GM19099 (cell line): ENCODE measurements around the gene UCK2.

Experiments used
- POLR2A ChIP-seq: IDR thresholded peaks from 3 replicates; pipeline ENCODE4 v1.6.1; 2011; ENCODE audit warnings: low read depth; ENCODE audit not compliant: insufficient read length; ENCODE audit errors: extremely low read depth

UCK2 gene

DNA sequence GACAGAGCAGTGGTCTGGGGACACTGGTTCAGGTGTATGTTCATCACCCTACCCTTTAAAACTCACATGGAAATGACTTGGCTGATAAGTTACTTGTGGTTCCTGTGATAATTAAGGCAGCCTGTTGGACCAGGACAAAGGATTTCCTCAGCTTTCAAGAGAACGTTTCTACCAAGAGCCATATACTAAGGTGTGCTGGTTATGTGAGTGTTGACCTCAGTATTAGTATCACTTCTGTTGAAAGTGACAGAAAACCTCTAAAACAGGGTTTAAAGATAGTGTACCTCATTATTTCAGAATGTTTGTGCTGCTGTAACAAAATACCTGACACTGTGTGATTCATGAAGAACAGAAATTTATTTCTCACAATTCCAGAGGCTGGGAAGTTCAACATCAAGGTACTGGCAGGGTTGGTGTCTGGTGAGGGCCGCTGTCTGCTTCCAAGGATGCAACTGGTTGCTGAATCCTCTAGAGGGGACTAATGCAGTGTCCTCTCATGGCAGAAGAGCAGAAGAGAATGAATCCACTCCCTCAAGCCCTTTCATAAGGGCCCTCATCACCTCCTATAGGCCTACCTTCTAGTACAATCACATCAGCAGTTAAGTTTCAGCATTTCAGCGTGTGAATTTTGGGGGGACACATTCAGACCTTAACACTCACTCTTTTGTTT lies 54.9 kb downstream of the UCK2 start:
- no peak for TF ChIP-seq POLR2A

DNA sequence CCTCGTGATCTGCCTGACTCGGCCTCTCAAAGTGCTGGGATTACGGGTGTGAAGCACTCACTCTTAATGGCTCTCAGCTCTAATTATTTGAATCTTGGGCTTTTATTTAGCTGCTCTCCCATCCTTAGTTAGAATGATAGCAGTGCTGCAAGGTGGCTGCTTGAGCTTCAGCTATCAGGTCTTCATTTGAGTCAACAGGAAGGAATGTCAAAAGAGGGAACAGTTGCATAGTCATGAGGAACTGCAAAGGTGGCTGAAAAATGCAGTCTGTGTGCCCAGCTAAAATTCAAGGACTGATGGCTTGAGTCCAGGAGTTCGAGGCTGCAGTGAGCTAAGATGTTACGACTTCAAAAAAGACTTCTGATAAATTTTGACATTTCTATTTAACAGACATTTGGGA lies 55.6 kb downstream of the UCK2 start:
- TF ChIP-seq POLR2A: no peak

DNA sequence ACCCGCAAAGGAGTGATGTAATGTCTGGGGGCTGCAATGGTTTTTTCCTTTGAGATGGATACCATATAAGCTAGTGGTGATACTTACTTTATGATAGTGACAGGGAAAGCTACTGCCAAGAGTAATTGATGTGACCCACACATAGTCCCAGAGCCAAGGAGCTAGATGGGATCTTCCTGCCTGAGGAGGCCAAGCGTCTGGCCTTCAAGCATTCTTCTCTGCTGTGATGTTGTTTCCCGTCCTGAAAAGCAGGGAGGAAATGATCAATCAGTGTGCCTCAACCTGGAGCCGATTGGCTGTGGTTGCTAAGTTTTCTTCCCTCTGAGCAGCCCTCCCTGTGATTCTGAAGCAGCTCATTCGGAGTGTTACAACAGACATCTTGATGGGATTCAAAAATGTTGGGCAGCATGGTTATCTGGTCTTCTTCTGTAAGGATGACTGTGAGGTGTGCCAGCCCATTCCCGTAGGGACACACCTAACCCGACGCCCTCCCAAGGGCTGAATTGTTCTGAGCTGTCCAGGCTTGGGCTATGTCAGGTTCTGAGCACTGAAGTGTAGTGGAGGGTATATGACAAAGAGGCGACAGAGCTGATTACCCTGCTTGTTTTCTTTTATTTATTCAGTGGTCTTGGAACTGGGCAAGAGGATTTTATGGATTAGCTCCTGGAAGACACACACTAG lies 56.7 kb downstream of the UCK2 start:
- TF ChIP-seq POLR2A: no peak

DNA sequence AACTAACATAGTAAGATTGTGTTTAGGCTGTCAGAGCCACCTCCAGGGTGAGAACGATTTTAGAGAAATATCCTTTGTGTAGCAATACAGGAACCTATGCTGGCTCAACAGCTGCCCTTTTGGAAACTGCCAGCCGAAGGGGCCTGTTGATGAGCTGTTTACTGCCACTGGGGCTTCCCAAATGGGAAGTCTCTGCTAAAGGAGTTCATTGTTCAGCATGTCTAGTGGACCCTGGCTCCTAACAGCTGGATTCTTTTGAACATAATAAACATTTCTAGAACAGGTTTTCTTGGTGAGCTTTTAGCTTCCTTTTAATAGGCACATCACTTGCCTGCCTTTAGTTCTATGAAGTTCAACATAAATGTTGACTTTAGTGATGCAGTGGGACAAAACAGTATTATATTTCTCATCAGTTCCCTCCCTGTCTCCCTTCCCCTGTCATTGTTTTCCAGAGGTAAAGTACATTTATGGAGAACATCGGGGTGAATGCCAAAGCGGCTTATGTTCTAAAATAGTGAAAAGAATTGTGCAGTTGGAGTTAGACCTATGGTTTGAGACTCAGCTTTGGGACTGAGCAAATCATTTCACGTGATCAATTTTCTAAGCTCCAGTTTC lies 57.4 kb downstream of the UCK2 start:
- no peak for TF ChIP-seq POLR2A

DNA sequence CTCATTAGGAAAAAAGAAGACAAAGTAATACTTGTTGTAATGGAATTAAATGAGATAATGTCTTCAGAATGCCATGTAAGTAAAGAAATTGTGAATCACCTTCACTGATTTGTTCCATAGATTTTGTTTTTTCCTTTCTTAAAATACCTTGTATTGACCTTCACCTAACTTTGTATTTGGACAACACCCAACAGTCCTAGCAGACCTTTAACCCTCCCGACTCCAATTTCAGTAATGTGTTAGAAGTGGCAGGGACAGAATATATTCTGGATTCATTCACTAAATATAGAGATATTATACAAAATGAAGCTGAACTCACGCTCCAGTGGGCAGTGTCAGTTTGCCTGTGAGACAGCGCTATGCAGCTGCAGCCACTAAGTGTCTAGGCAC lies 57.9 kb downstream of the UCK2 start:
- TF ChIP-seq POLR2A: no peak

DNA sequence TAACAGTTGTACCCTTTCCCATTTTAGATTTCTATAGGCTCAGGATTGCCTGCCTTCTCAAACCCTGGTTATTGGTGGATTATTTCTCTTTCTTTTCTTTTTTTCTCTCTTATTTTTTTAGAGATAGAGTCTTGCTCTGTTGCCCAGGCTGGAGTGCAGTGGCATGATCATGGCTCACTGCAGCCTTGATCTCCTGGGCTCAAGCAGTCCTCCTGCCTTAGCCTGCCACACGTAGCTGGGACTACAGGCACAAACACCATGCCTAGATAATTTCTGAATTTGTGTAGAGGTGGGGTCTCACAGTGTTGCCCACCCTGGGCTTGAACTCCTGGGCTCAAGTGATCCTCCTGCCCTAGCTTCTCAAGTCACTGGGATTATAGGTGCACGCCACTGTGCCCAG lies 58.8 kb downstream of the UCK2 start:
- TF ChIP-seq POLR2A: no peak

DNA sequence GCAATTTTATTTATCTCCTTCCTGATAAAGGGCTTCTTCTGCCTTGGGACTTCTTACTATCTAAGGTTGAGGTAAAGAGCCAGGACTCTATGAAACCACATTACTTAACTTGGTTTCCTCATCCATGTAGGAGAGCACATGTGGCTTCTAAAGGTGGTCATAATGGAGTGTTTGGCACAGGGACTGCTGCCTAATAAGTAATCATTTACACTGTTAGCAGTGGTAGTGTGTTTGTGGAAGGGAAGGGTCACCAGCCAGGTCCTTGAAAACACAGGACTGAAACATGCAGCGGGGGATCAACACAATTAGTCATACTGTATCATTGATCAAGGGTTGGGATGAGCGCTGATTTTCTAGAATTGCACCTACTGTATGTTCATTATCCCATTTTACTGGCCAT lies 59.6 kb downstream of the UCK2 start:
- no peak for TF ChIP-seq POLR2A

DNA sequence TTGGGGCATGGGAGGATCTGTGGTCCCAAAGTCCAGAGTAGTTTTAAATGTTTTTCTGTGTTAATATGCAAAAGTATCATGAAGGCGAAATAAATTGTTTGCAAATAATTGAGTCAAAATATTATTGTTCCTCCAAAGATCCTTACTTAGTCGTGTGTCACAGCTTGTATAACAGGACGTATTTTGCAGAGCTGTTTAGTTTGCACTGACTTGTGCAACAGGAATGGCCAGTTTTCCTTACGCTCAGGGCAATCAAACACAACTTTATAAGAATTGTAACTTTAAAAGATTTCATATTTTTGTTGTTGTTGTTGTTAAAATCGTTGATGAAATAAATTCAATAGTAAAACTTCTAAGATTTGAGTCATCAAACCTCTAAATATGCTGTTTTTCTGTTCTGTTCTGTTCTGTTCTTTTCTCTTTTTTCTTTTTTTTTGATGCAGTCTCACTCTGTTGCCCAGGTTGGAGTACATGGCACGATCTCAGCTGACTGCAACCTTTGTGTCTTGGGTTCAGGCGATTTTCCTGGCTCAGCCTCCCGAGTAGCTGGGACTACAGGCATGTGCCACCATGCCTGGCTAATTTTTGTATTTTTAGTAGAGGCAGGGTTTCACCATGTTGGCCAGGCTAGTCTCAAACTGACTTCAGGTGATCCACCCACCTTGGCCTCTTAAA lies 60.6 kb downstream of the UCK2 start:
- TF ChIP-seq POLR2A: no peak

DNA sequence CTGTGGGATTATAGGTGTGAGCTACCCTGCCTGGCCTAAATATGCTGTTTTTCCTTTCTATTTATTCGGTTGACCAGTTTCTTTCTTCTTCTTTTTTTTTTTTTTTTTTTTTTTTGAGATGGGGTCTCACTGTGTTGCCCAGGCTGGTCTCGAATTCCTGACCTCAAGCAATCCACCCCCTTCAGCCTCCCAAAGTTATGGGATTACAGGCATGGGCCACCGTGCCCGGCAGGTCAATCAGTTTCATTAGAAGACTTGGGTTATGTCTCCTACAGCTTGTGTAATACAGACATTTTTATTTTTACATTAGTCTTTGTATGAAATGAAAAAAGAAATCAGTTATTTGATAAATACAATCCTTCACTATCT lies 61.1 kb downstream of the UCK2 start:
- TF ChIP-seq POLR2A: no peak

DNA sequence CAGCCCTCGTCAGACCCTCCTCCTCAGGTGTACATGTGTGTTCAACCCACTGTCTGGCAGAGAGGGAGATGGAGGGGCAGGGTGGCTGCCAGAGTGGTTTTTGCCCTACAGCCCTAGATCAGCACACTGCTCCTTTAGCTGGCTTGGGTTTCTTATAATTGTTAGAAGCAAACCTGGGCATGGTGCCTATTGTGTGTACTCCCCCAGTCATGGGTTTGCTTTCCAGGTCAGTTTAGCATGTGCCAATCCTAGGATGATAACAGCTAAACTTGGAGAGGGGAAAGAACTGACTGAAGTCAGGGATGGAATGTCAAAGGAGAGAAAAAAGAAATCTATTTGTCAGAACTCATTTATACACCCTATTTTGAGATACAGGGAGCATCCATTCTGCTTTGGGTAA lies 63.3 kb downstream of the UCK2 start:
- no peak for TF ChIP-seq POLR2A

DNA sequence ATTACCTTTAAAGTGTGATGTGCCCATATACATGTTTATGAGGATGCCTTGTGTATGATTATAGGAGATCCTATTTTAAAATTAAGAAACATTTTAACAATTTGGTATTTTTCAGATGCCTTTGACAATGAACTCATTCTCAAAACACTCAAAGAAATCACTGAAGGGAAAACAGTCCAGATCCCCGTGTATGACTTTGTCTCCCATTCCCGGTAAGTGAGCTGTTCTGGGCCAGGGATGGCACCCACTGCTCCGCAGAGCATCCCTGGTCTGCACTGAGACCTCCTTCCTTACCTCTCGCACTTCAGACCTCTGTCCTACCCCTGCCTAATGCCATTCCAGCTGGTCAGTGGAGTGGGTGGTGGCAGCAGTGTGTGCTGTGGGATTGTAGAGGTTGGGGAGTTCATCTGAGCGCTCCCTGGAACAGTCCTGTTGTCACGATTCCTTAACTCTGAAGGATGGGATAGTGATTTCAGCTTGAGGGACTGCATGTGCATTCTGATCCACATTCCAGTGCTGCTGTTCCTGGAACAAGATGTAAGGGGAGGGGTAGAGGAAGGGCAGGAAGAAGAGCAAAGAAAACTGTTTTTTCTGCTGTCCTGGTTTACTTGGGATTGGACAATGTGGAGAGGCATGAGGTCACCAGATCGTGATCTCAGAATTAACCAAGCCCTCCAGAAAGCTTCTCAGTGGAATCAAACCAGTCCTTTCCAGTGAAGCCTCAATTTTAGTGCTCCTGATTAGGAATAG lies 63.9 kb downstream of the UCK2 start:
- TF ChIP-seq POLR2A: no peak

DNA sequence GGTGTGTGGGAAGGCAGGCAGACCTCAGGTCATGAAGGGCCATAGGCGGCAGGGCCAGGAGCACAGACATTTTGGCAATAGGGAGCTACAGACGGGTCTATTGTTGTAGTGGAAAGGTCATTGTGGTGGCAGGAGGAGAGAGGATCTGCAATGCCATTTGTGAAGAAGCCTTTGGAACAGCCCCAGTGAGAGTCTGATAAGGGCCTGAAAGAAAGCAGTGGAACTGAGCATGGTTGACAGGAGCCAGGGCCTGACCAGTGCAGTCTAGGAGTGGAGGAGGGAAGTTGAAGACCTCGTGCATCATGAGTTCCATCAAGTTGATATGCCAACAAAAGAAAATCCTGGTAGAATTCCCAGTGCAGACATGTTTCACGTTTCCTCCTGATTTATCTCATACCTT lies 65.5 kb downstream of the UCK2 start:
- no peak for TF ChIP-seq POLR2A

DNA sequence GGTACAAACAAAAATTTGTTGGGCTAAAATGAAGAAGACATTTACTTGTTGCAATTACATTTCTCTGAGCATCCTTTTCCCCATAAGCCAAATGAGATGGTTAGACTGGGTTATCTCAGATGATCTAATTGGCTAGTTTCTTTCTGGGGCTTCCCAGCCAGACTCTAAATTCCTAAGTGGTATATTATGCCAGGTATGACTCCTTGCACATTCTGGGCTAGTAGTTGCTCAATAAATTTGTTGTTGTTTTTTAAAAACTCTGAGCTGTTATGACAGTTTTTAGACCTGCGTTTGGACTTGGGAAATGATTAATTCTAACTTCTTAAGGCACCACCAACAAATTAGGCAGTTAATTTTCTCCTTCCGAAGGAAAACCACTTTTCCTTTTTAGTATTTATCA lies 66.1 kb downstream of the UCK2 start:
- no peak for TF ChIP-seq POLR2A

DNA sequence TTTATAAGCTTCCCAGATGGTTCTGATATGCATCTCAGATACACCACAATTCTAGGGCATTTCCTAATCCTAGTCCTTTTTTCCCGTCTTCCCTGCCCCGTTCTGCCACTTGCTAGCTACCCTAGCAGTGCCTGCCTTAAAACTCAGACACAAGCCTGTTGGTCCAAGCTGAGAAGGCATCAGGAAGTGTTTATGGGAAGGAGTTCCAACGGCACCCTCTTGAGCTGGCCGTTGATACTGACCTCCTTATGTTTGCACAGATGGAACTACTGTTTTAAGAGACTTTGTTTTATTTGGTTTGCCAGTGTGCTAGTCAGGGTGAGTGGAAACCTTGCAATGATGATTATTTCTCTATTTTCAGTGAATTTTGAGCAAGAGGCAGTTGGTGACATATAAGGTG lies 67.2 kb downstream of the UCK2 start:
- no peak for TF ChIP-seq POLR2A

DNA sequence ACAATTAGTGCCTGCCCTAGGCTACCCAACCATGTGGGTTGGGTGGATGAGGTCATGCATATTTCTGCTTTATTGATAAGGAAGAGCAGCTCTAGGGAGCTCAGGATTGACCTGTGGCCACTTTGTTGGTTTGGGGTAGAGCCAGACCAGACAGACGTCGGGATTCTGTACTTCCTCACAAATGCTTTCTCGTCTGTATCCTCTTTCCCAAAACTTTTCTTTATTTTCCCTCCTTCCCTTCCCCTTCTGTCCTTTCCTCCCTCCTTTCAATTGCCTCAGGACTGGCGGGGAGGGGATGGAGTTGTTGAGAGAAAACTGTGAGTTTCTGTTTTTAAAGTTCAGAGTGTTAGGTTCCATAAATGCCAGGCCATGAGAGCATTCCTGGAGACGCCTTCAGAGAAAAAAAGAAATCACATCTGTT lies 68.0 kb downstream of the UCK2 start:
- TF ChIP-seq POLR2A: no peak
